GM18507 (cell line): ENCODE measurements around the gene GPRASP1.

ENCODE experiments used
- DNase-seq: peaks from one replicate; pipeline ENCODE4 v3.0.0; 2011; ENCODE audit warnings: low read depth; ENCODE audit not compliant: insufficient read length; ENCODE audit errors: extremely low spot score
- FAIRE-seq: peaks from 2 replicates; lab custom pipeline; 2011; peaks lifted over from hg19 to GRCh38; lab: Jason Lieb, UNC

The GPRASP1 gene

GRCh38 chrX:102696306-102696705, 45.0 kb downstream of the GPRASP1 start:
- no peak for FAIRE-seq
- no peak for DNase-seq

- no peak for DNase-seq
- FAIRE-seq = no peak
Observed at GRCh38 chrX:102697494-102697893, 46.2 kb downstream of the GPRASP1 start.
